CD14-positive monocyte (primary cell): ENCODE results near the gene TCP1. TPM values are rescaled to one million over a fixed set of nuclear protein-coding genes. Genes with fewer than 3 reads are reported as not detected.
A peak's percentile ranks its signal among the peaks of the same experiment; 100 is the strongest.

Source experiments
- DNase-seq, 3 donors: peaks; one replicate each; pipeline ENCODE4 v3.0.0-alpha.2; 2011 to 2022
- H2AFZ ChIP-seq: 2 replicates; pipeline ENCODE4 v1.6.0; 2012; ENCODE audit warnings: mild to moderate bottlenecking, low read depth, low read length, inconsistent platforms; ENCODE audit not compliant: insufficient read depth, poor library complexity, severe bottlenecking
- H3K27ac ChIP-seq, 2 donors: 1 replicate in 1 of 2; 2 replicates in 1 of 2; pipeline ENCODE4 v1.5.1; 2012 to 2013; ENCODE audit warnings: low read length in 2 of 2, control low read depth in 1 of 2, inconsistent platforms in 1 of 2, low read depth in 1 of 2, mild to moderate bottlenecking in 1 of 2
- H3K27me3 ChIP-seq, 2 donors: one replicate each; pipeline versions ENCODE4 v1.6.0 to v1.6.1; 2011 to 2013; ENCODE audit warnings: low read length in 2 of 2; ENCODE audit not compliant: control insufficient read depth in 2 of 2, insufficient read depth in 2 of 2
- H3K36me3 ChIP-seq, 2 donors: replicated peaks in 1 of 2; 1 replicate in 1 of 2; 2 replicates in 1 of 2; pipeline versions ENCODE4 v1.5.1 to v1.6.1; 2012 to 2013; ENCODE audit warnings: low read length in 2 of 2, control low read depth in 1 of 2, inconsistent platforms in 1 of 2, mild to moderate bottlenecking in 1 of 2; ENCODE audit not compliant: insufficient read depth in 2 of 2, control insufficient read depth in 1 of 2
- H3K4me1 ChIP-seq, 2 donors: 1 replicate in 1 of 2; 2 replicates in 1 of 2; pipeline versions ENCODE4 v1.5.1 to v1.6.1; 2012 to 2013; ENCODE audit warnings: low read length in 2 of 2, control low read depth in 1 of 2, inconsistent platforms in 1 of 2, mild to moderate bottlenecking in 1 of 2, moderate library complexity in 1 of 2; ENCODE audit not compliant: insufficient read depth in 2 of 2, control insufficient read depth in 1 of 2
- H3K4me2 ChIP-seq: replicated peaks from 2 replicates; pipeline ENCODE3; 2012; ENCODE audit warnings: low read length, moderate library complexity, mild to moderate bottlenecking; ENCODE audit not compliant: poor library complexity, severe bottlenecking; ENCODE audit errors: extremely low read depth
- H3K4me3 ChIP-seq, 3 experiments: fragments of 200-600 bp in 1 of 3; sonication (generic) in 1 of 3; replicated peaks in 1 of 3; 1 replicate in 2 of 3; 2 replicates in 1 of 3; pipeline ENCODE4 v1.5.1; 2011 to 2013; ENCODE audit warnings: low read length in 3 of 3, mild to moderate bottlenecking in 3 of 3, control low read depth in 2 of 3, low read depth in 2 of 3, inconsistent platforms in 1 of 3, moderate library complexity in 1 of 3
- H3K79me2 ChIP-seq: 2 replicates; pipeline ENCODE4 v1.6.0; 2012; ENCODE audit warnings: mild to moderate bottlenecking, control low read depth, inconsistent platforms, low read length, moderate library complexity; ENCODE audit not compliant: insufficient read depth
- H3K9ac ChIP-seq: 2 replicates; pipeline ENCODE4 v1.6.0; 2017; ENCODE audit warnings: low read length, mild to moderate bottlenecking; ENCODE audit not compliant: insufficient read depth, poor library complexity, severe bottlenecking
- H3K9me3 ChIP-seq, 2 donors: replicated peaks in 1 of 2; 1 replicate in 1 of 2; 2 replicates in 1 of 2; pipeline versions ENCODE4 v1.5.1 to v1.6.1; 2012 to 2013; ENCODE audit warnings: low read length in 2 of 2, control low read depth in 1 of 2; ENCODE audit not compliant: control insufficient read depth in 1 of 2, insufficient read depth in 1 of 2
- H4K20me1 ChIP-seq: 2 replicates; pipeline ENCODE4 v1.6.0; 2012; ENCODE audit warnings: mild to moderate bottlenecking, low read length, control low read depth, moderate library complexity; ENCODE audit not compliant: insufficient read depth
- H3K27ac Mint-ChIP-seq, 7 donors: one replicate each; pipeline ENCODE4 v1.8.0; 2020; ENCODE audit warnings: mild to moderate bottlenecking in 7 of 7, mixed read lengths in 7 of 7, moderate library complexity in 6 of 7, inconsistent platforms in 2 of 7
- H3K27me3 Mint-ChIP-seq, 3 donors: one replicate each; pipeline ENCODE4 v1.8.0; 2021 to 2022; ENCODE audit warnings: low read depth in 3 of 3, mild to moderate bottlenecking in 3 of 3, mixed read lengths in 3 of 3, moderate library complexity in 3 of 3, inconsistent platforms in 1 of 3
- H3K36me3 Mint-ChIP-seq, 2 donors: one replicate each; pipeline ENCODE4 v1.8.0; 2020; ENCODE audit warnings: mixed read lengths in 2 of 2, inconsistent platforms in 1 of 2, mild to moderate bottlenecking in 1 of 2
- H3K4me1 Mint-ChIP-seq: one replicate; pipeline ENCODE4 v1.8.0; 2020; ENCODE audit warnings: mild to moderate bottlenecking, mixed read lengths
- H3K4me3 Mint-ChIP-seq, 2 donors: one replicate each; pipeline ENCODE4 v1.8.0; 2020; ENCODE audit warnings: mild to moderate bottlenecking in 2 of 2, mixed read lengths in 2 of 2, moderate library complexity in 1 of 2
- H3K9me3 Mint-ChIP-seq, 7 donors: one replicate each; pipeline ENCODE4 v1.8.0; 2020 to 2022; ENCODE audit warnings: mixed read lengths in 7 of 7, mild to moderate bottlenecking in 6 of 7, moderate library complexity in 6 of 7, inconsistent platforms in 2 of 7
- WGBS: methylation state at CpG from one replicate; pipeline ENCODE4 v1.1.5; 2013; ENCODE audit warnings: missing lambda C conversion rate; ENCODE audit not compliant: insufficient coverage; 5-methylcytosine and 5-hydroxymethylcytosine counted together
- intact Hi-C, 2 donors: fragments of 100-400 bp; cut with micrococcal nuclease; formaldehyde crosslinking; loops; one replicate each; pipeline versions ENCODE4 v1.15.0 to v1.15.1; 2023
- polyA plus RNA-seq, 3 donors: library from polyadenylated mRNA; depleted of rRNA in 1 of 3; unstranded in 2 of 3; stranded (reverse) in 1 of 3; fragments of 300-500 nt in 2 of 3; fragments of >200 nt in 1 of 3; fragmentation: Illumina TruSeq in 2 of 3; gene quantifications; 1 replicate in 2 of 3; 2 replicates in 1 of 3; pipeline ENCODE4 v1.2.3, GENCODE V29; 2012 to 2021
- TF ChIP-seq, protein P1 (sequence below): fragments of 200-600 bp; IDR thresholded peaks from one replicate; pipeline ENCODE4 v1.8.0; 2022; ENCODE audit warnings: antibody characterized with exemption, mild to moderate bottlenecking

The TCP1 gene
- polyA plus RNA-seq, 3 donors, result 44.5 to 79.5 (median 69.3) TPM

DNA sequence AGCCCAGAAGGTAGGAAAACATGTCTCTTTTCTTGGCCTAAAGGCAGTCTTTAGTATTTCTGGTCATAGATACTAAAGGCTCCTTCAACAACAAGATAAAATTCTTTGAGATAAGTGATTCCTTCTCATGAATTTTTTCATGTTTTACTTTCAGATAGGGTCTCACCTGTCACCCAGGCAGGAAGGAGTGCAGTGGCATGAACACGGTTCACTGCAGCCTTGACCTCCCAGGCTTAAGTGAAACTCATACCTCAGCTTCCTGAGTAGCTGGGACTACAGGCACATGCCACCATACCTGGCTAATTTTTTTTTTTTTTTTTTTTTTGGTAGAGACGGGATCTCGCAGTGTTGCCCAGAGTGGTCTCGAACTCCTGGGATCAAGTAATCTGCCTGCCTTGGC is 19.7 kb upstream of the TCP1 start:
- no peaks in the 10 kb centered on the region for H3K79me2 ChIP-seq
- peaks cover 22% of the 10 kb centered on the region for H3K4me1 Mint-ChIP-seq
- H4K20me1 ChIP-seq, result no peaks in the 10 kb centered on the region
- H3K4me2 ChIP-seq, result no peak overlapping the region
- H3K4me1 ChIP-seq, result peaks cover 10 to 15% of the 10 kb centered on the region in 2 donors
- TF ChIP-seq, protein P1, sequence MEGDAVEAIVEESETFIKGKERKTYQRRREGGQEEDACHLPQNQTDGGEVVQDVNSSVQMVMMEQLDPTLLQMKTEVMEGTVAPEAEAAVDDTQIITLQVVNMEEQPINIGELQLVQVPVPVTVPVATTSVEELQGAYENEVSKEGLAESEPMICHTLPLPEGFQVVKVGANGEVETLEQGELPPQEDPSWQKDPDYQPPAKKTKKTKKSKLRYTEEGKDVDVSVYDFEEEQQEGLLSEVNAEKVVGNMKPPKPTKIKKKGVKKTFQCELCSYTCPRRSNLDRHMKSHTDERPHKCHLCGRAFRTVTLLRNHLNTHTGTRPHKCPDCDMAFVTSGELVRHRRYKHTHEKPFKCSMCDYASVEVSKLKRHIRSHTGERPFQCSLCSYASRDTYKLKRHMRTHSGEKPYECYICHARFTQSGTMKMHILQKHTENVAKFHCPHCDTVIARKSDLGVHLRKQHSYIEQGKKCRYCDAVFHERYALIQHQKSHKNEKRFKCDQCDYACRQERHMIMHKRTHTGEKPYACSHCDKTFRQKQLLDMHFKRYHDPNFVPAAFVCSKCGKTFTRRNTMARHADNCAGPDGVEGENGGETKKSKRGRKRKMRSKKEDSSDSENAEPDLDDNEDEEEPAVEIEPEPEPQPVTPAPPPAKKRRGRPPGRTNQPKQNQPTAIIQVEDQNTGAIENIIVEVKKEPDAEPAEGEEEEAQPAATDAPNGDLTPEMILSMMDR, result no peak
- H3K9me3 ChIP-seq, result no peaks in the 10 kb centered on the region
- no peaks in the 10 kb centered on the region for H3K36me3 Mint-ChIP-seq
- WGBS, result 89% methylated on average over 1 of the region's 4 CpGs
- H3K36me3 ChIP-seq, result no peaks in the 10 kb centered on the region
- no peaks in the 10 kb centered on the region for H3K27me3 ChIP-seq
- no peak overlapping the region for H3K27ac ChIP-seq
- no peaks in the 10 kb centered on the region for H3K27me3 Mint-ChIP-seq
- no peak overlapping the region for H3K4me3 ChIP-seq
- H3K4me3 Mint-ChIP-seq, result no peak overlapping the region
- H3K9me3 Mint-ChIP-seq, result no peaks in the 10 kb centered on the region
- no peak for DNase-seq
- intact Hi-C loops, result no loop called here
- H2AFZ ChIP-seq, result no peak overlapping the region
- H3K27ac Mint-ChIP-seq, result no peak overlapping the region
- no peak overlapping the region for H3K9ac ChIP-seq

DNA sequence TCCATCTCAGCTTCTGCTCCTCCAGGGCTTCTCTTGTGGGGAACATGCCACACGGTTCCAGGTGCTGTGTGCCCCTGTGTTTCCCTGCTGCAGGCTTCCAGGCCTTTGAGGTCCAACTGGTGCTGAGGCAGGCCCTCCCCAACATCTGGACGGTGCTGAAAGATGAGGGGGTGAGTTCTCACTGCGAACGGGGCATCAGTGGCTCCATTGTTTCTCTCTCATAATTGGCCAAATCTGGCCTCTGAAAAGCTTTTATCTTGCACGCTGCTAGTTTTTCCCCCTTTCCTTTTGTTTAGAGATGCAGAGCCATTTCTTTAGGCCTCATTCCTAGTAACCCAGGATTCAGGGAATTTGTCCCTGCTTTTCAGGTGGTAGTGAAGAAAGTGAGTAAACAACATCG is 19.2 kb upstream of the TCP1 start:
- no peaks in the 10 kb centered on the region for H3K27me3 Mint-ChIP-seq
- intact Hi-C loops, result no loop called here
- Histone ChIP-seq H3K4me3 (no peak overlapping the region), H3K4me2 (no peak overlapping the region), H3K36me3 (no peaks in the 10 kb centered on the region), H3K27me3 (no peaks in the 10 kb centered on the region), H3K9me3 (no peaks in the 10 kb centered on the region), H3K9ac (no peak overlapping the region), H3K27ac (no peak overlapping the region), H2AFZ (no peak overlapping the region), H3K4me1 (peaks cover 10 to 15% of the 10 kb centered on the region in 2 donors), H4K20me1 (no peaks in the 10 kb centered on the region), H3K79me2 (no peaks in the 10 kb centered on the region)
- DNase-seq, result no peak
- TF ChIP-seq, protein P1, result no peak
- H3K27ac Mint-ChIP-seq, result peak overlapping the region in 1 of 7 donors; percentile 51
- H3K9me3 Mint-ChIP-seq, result no peaks in the 10 kb centered on the region
- no peaks in the 10 kb centered on the region for H3K36me3 Mint-ChIP-seq
- H3K4me1 Mint-ChIP-seq, result peaks cover 22% of the 10 kb centered on the region
- WGBS, result 94% methylated on average over 5 of the region's 6 CpGs
- H3K4me3 Mint-ChIP-seq, result no peak overlapping the region
